AG09309 (cell line): ENCODE results near the gene CADPS2.

Experiments used
- DNase-seq: peaks from one replicate; pipeline ENCODE4 v3.0.0-alpha.2; 2010; ENCODE audit warnings: low read depth
- H3K4me3 ChIP-seq: 2 replicates; pipeline ENCODE4 v1.5.1; 2011; ENCODE audit warnings: mild to moderate bottlenecking, low read depth, low read length, moderate library complexity; ENCODE audit not compliant: control insufficient read depth
- CTCF ChIP-seq: IDR thresholded peaks from 2 replicates; pipeline ENCODE4 v1.5.1; 2011; ENCODE audit warnings: mild to moderate bottlenecking, low read depth, low read length, inconsistent platforms; ENCODE audit not compliant: insufficient read depth, control insufficient read depth; ENCODE audit errors: missing control alignments

Gene CADPS2

GRCh38 chr7:122520971-122521555 lies 365.2 kb downstream of the CADPS2 start:
- DNase-seq: no peak
- TF ChIP-seq CTCF: no peak
- H3K4me3 ChIP-seq: no peak overlapping the region

GRCh38 chr7:122518488-122518887 lies 367.8 kb downstream of the CADPS2 start:
- no peak for DNase-seq
- H3K4me3 ChIP-seq: no peak overlapping the region

GRCh38 chr7:122517576-122517975 lies 368.7 kb downstream of the CADPS2 start:
- TF ChIP-seq CTCF: no peak
- DNase-seq: no peak

More at GRCh38 chr7:122518488-122518887, 367.8 kb downstream of the CADPS2 start:
- no peak for TF ChIP-seq CTCF

GRCh38 chr7:122515404-122515803 lies 370.9 kb downstream of the CADPS2 start:
- DNase-seq: no peak
- H3K4me3 ChIP-seq: no peak overlapping the region
- no peak for TF ChIP-seq CTCF

More at GRCh38 chr7:122517576-122517975, 368.7 kb downstream of the CADPS2 start:
- no peak overlapping the region for H3K4me3 ChIP-seq

- TF ChIP-seq CTCF: no peak
- no peak for DNase-seq
- no peak overlapping the region for H3K4me3 ChIP-seq
Observed at GRCh38 chr7:122511268-122511667, 375.0 kb downstream of the CADPS2 start.

- no peak for TF ChIP-seq CTCF
- no peak overlapping the region for H3K4me3 ChIP-seq
Observed at GRCh38 chr7:122507591-122507990, 378.7 kb downstream of the CADPS2 start.

More at GRCh38 chr7:122507591-122507990, 378.7 kb downstream of the CADPS2 start:
- DNase-seq: no peak
